SKM-1 (cell line): ENCODE results near the gene RPH3AL.
"Not testable (repeated sequence)": the region's sequence is repeated elsewhere in the genome, so short reads cannot be mapped to it uniquely, and the experiment has no call there.

Experiments used
- DNase-seq: peaks from one replicate; lab custom pipeline; 2025; ENCODE audit not compliant: unreplicated experiment; lab: John Stamatoyannopoulos, UW

The RPH3AL gene

DNA sequence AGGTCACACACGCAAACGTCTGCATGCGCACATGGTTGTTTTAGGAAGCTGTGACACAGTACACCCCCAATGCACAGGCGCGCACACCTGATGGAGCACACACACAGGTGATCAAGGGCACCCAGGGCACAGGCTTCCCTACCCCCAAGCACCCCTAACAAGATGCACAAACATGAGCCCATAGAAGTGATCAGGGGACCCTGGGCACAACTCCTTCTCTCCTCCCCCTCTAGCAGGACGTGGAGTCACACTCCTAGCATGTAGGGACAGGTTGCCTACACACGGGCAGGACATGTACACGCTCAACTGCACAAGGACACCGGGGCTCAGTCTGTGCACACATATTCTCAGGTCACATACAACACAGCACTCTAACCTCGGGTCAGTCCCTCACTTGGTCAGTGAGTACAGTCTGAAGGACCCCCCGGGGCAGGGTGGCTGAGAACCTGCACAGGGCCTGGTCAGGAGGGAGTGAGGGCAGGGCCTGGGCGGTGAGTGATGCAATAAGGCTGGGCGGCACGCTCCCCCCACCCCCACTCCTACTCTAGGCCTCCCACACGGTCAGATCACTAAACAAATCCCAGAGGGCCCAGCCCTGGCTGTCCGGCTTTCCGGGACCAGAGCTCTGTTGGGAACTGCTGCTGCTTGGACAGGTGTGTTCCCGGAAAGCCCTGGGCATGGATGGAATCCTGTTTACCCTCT is 170.4 kb downstream of the RPH3AL start:
- no peak for DNase-seq

DNA sequence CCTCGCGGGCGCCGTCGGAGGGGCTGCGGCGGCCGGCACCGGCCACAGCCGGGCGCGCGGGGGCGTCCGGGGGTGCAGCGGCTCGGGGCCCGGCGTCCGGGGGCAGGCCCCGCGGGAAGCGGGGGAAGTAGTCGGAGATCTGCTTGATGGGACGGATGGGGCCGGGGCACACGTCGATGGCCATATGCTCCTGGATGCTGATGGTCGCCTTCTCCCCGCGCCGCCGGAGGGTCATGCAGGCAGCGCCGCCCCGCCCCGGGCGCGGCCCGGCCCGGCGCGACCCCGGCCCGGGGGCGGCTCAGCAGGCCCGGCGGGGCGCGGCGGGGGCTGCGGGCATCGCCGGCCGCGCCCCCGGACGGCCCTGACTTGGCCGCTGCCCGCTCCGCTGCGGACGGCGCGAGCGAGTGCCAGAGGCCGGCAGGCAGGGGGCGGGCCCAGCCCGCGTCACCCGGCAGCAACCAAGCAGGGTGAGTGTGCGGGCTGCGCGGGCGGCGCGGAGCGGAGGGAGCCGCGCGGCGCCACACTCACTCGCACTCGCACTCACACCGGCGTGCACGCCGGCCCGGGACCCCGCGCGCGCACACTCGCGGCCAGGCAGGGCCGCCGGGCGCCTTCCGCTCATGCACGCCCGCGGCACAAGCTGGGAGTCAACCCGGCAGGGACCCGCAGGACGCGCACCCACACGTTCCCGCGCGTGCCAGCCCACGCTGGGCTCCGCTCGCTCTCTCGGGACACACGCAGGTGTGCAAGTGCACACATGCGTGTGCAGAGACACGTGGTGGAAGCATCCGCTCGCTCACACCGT is 171.2 kb downstream of the RPH3AL start, which contains the start of gene DOC2B:
TSS of gene DOC2B (minus strand) at position 406 of the 805 bp plus-strand sequence. CDS start at position 235, 171 bp downstream.
- DNase-seq, result no peak

DNA sequence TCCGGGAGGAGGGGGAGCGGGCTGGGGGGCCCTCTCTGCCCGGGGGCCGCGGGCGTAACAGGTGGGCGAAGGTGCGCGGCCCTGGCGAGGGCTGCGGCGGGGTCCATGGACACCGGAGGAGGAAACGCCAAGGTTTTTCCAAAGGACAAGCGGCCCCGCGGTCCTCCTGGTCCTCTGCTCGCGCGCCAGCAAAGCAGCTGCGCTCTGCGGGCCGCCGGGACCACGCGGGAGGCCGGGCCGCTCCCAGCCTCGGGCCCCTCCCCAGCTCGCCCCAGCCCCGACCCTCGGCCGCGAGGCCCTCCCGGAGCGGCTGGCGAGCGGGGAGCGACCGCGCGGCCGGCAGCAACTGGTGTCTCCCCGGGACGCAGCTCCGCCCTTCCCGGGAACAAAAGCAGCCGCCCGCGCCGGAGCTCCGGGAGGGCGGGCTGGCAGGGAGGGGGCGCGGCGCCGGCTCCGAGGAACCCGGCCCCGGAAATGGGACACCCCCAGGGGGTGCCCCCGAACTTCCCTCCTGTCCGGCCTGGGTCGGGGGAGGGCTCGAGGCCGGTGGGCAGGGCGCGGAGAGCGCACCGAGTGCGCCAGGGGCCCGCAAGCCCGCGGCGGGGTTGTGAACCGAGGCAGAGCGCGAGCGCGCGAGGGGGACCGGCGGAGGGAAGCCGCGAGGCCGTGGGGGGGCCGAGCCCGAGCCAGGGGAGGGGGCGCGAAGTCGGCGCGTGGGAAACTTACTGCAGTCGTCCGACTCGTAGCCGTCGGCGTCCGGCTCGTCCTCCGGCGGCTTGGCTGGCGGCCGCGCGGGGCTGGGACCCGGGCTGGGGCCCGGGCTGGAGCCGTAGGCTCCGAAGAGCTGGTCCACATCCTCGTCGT is 172.0 kb downstream of the RPH3AL start:
- no peak for DNase-seq

DNA sequence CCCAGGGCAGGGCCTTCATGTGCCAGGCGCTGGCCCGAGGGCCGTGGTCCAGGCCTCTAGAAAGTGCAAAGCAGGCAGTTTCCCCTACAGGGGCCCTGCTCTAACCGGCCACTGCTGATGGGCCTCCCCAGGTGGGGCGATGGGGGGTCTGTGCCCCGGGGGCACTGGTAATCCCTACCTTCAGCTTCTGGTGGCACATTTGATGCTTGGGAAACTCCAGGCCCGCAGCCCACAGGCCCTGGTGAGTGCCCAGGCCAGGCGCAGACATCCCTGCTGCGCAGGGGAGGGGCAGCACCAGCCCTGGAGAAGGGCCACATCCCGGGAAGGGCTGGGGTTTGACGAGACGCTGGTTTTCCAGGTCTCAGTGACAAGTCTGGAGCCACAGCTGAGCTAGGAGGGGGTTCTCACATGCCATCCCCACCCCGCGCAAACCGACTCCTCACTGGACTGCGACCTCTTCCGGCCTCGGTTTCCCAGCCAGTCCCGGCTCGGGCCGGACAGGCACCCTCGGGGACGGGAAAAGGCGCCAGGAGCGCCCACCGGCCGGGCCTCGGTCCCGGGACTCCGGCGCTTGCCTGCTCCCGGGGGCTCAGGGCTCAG is 172.7 kb downstream of the RPH3AL start:
- DNase-seq, result no peak

DNA sequence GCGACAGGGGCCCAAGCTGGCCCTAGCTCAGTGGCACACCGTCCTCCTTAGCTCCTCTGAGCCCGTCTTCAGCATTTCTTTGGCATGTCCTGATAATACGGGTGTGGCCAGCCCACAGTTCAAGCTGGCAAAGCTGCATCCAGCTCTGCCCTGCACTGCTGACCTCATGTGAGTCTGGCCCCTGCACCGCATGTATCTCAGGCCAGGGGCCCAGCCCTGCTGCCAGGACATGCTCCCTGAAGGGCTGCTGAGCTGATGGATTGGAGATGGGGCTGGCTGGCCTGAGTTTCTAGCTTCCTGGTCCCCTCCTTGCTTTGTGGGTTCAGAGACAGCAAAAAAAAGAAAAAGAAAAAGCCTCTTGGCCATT is 173.6 kb downstream of the RPH3AL start:
- DNase-seq, result no peak

DNA sequence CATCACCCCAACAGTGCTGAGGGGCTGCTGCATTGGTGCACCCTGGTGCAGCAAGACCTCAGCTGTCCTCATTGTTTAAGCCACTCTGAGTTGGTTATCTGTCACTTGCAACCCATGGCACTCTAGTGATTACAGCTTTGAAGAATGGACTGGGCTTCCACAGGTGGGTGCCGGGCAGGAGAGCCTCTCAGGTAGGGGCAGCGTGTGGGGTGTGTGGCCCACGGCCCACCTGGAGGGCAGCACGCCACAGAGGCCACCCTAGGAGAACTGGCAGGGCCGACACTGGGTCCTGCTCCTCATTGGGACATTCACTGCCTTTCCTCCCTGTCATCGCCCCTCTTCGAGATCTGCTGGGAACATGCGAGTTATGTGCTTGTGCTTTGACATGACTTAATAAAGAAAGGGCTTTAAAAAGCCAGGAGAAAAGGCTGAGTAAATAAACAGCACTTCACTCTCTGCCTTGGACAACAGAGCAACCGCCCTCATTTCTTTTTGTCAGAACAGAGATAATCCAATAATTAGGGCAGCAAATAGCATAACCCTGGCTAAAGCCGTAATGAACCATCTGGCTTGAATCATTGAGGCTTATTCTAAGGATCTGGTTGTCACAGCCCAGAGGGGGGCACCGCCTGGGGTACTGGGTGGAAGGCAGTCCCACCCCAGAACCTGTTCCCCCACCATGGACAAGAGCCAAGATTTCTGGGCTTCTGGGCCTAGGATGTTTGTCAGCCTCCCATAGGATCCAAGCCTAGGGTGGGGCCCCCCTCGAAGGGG is 174.1 kb downstream of the RPH3AL start:
- DNase-seq, result no peak

DNA sequence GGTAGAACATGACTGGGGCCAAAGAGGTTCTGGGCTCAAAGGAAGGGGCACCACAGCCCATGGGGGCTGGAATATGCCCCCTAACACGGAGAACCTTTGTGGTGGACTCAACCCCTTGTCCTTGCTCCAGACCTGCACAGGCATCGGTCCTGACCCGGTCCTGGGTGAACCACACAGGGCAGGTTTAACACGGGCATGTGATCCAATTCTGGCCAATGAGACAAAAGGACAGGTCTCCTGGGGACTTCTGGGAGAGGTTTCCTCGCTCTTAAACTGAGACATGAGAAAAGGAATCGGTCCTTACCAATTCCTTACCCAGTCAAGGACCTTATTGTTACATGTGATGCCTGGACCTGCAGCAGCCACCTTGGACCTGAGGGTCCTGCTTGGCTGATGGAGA is 174.8 kb downstream of the RPH3AL start:
- DNase-seq, result no peak

DNA sequence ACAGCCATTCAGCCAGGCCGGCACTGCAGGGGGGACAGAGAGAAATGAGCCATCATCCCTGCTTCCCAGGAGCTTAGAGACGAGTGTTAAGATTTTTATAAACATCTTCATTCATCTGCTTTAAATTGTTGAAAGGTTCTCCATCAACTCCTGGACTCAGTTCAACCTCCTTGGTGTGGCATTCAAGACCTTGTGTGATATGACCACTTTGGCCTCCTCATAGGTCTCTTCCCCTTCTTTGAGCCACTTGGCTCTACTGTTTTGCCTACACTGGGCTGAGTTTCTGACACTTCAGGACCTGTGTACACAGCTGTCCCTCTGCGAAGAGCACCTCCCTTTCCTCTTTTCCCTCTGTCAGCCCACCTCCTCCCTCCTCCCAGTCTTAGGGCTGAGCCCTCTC is 175.5 kb downstream of the RPH3AL start:
- no peak for DNase-seq

DNA sequence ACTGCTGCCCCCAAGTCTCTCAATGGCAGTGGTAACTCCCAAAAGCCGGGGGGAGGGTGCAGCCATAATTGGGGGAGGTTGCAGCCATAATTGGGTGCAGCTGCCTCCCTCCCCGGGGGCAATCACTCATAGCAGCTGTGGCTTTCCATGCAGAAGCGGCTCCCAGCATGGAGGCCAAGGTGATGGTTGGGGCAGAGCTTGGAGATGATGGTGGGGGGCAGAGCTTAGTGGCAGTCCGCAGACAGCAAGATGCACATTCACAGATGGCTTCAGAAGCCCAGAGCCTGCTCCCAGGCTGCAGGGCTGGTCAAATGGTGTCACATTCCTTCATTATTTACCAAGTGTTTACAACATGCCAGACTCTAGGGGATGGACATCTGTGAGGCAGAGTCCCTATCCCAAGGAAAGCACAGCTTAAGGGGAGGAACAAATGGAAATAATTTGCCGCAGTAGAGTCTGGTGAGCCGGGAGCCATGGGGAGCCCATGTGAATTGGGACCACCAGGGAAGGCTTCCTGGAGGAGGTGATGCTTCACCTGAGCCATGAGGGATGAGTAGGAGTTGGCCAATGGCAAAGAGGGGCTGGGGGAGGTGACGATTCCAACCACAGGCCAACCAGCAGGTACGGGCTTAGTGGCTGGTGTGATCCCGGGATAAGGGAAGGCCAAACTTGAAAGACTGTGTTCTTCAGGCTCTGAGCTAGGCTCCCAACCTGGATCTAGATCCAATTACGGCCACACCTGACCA is 179.3 kb downstream of the RPH3AL start:
- DNase-seq, result no peak

DNA sequence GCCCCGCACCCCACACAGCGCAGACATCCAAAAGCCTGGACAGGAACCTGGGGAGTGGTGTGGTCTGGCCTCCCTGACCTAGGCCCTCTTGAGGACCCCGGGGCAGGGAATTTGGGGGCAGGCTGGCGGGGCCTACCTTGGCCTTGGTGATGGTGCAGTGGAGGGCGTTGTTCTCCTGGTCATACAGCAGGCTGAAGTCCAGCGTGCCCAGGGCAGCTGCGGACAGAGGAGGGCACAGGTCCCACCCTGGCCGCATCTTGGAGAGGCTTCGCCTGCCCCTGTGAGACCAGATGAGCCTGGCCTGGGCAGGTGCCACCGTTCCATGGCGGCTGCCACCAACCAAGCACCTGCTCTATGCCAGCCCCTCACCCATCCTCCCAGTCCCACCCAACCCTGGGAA is 180.2 kb downstream of the RPH3AL start:
- DNase-seq, result no peak

DNA sequence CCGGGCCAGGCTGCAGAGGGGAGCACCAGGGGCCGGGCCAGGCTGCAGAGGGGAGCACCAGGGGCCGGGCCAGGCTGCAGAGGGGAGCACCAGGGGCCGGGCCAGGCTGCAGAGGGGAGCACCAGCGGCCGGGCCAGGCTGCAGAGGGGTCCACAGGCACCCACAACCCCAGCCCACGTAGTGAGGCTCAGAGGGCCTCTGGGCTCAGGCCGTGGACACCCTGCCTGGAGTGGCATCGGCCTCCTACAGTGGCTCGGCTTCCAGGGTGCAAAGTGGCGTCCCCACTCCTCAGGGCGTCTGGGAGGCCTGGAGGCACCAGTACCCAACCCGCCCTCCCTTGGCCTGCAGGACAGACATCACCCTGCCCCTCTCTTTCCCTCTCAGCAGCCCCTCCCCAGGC is 180.7 kb downstream of the RPH3AL start:
- DNase-seq, result no peak

DNA sequence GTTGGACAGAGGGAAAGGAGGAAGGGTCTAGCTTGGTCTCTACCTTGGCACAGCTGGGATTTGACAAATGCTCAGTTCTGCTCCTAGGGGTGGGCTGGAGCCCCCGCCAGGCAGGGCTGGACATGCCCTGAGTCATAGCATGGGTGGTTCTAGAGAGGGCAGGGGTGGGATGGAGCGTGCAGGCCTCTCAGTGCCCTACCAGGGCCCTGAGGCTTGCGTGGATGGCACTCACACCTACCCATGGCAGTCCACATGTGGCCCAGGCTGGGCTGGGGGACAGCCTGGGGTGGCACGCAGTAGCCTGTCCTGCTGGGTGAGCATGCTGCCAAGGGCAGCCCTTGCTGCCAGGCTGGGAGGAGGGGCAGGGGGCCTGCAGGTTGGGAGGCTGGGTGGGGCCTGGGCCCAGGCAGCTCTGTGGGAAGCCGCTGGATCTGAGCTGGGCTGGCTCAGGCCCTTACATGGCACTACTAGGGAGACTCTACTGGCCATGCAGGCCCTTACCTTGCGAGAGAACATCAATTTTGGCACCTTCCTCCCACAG is 182.4 kb downstream of the RPH3AL start:
- no peak for DNase-seq

DNA sequence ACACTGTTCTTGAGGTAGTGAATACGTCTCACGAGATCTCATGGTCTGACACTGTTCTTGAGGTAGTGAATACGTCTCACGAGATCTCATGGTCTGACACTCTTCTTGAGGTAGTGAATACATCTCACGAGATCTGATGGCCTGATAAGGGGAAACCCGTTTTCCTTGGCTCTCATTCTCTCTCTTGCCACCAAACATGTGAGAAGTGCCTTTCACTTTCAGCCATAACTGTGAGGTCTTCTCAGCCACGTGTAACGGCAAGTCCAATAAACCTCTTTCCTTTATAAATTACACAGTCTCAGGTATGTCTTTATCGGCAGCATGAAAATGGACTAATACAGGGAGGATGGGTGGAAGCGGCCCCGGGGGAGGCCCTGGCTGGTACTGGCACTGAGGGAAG is 184.0 kb downstream of the RPH3AL start:
- not testable (repeated sequence) for DNase-seq

DNA sequence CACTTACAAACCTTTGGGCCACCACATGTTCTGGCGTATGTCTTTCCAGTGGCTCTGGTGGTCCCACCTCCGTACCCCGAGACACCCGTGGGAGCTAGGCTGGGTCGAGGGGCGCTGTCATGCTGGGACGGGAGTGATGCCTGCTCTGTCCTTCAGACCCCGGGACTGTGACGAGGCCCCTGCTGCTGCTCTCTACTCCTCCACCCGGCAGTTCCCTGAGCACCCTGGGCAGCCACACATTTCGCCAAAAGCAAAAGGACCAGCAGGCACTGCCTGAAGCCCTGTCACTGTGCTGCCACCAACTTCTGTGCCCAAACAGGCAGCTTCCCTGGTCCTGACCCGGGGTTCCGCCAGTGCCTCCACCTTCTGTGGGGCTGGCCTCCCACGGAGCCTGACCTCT is 186.7 kb downstream of the RPH3AL start:
- no peak for DNase-seq

DNA sequence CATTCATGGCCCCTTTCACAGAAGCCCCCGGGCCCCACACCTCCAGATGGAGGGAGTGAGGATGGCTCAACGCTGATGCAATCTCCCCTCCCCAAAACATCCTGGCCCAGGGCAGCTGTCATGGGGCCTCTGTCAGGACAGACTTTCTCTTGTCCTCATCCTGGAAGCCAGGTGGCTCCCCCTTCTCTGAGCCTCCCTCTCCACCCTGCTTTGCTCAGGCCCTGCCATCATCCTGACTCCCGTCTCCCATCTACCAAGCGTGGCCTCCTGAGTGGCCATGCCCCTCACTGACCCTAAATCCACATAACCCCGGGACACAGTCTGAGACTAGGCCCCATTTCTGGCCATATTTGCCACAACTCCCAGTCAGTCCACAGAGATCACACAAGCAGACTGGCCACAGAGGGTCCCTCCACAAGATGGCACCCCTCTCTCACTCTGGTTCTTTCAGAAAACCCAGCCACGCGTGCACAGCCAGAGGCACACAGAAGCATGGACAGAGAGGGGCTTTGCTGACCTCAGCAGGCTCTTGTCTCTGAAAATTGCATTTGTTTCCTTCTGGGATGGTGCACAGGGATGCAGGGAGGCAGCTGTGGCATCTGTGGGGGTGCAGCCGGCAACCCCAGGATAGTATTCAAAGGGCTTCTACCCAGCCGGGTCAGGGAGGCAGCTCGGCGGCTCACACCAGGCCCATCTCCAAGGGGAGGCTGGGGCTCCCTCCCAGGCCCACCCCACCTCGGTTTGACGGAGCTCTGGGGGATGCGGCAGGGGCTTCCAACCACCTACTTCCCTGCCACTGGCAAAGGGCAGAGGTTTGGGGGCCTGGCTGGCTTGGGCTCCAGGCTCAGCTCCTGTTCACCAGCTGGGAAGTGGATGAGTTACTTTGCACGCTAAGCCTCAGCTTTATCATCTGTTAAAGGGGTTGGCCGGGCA is 188.0 kb downstream of the RPH3AL start:
- no peak for DNase-seq

DNA sequence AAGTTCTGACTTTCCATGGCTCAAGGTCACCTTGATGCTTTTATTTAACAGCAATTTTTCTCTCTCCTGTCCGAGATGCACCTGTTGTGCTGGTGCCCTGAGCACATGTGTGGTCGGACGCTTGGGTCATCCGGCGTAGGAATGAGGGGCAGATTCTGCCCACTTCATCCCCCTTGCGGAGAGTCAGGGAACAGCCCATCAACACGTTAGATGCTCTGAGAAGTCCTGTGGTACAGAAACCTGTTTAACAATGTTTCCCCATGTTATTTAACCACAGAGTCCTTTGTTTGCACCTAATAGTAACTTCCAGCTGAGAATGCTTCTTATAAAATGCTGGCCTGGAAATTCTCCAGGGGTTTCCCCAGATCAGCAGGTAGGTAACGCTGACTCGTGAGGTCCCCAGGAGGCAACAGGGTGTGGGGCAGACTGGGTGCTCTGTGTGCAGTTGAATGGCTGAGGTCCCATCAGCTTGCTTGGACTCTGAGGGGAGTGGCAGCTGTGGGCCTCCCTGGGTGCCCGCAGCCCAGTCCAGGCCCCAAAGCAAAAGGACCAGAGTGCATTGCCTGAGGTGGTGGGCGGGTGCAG is 189.0 kb downstream of the RPH3AL start:
- DNase-seq, result no peak

DNA sequence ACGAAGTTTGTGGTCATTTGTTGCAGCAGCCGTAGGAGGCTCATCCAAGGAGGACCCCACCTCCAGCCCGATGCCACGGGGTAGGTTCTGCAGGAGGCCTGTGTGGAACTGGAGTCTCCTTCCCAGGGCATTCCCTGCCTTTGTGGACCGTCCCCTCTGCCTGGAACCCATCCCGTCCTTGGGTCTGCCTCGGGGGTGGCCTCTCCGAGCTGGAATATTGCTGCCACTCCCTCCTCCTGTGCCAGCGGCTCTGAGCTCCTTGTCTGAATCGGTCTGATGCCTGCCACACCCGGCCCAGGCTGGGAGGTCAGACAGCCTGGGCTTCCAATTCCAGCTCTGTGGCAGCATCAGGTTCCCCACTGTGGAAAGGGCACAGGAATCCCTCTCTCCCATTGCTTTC is 189.9 kb downstream of the RPH3AL start:
- no peak for DNase-seq
